ENCODE results near the gene PIGU. TPM values are rescaled to one million over a fixed set of nuclear protein-coding genes. Genes with fewer than 3 reads are reported as not detected.

PIGU gene
- total and polyA plus RNA-seq, 7 donors: 9.5 to 34.2 (median 15.0) TPM

DNA sequence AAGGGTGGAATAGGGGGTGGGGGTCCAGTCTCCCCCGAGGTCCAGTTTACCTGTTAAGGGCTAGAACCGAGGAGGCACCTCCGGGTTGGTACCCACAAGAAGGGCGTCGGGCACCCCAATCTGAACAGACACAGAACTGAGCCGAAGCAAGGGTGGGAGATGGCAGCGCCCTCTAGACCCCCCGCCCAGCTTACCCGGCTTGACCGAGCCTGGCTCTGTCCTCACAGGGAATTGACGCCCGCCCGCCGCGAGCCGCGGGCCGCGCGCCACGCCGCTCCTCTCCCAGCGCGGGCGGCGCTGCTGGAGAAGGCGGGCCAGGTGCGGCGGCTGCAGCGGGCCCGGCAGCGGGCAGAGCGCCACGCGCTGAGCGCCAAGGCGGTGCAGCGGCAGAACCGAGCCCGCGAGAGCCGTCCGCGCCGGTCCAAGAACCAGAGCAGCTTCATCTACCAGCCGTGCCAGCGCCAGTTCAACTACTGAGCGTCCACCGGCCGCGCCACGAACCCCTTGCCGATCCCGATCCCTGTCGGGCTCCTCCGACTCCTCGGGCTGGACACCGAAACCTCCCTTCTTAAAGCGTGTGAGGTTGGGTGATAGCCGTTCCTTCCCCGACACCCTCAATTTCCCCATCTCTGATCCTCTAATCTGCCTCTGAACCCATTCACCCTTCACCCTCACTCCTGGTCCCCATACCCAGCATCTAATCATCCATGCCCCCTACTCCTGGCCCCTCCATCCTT, 33.1 kb upstream of the PIGU start:
- intact Hi-C loops (cut with DNase I): loop anchor here (5.0 to 10.0 kb wide), 4 partner anchors 133 to 395 kb away; partner anchors contain the start of gene MAP1LC3A (in 1 of the 2)
- 2 to 7% (median 3%) methylated on average over 29 to 61 of the region's 61 CpGs for WGBS, 3 donors
- peaks cover 36% of the 10 kb centered on the region for H3K4me1 ChIP-seq
- peak; percentile 84 to 85 for DNase-seq
- H3K27ac ChIP-seq: peak overlapping the region; percentile 100
- TF ChIP-seq, protein P1, sequence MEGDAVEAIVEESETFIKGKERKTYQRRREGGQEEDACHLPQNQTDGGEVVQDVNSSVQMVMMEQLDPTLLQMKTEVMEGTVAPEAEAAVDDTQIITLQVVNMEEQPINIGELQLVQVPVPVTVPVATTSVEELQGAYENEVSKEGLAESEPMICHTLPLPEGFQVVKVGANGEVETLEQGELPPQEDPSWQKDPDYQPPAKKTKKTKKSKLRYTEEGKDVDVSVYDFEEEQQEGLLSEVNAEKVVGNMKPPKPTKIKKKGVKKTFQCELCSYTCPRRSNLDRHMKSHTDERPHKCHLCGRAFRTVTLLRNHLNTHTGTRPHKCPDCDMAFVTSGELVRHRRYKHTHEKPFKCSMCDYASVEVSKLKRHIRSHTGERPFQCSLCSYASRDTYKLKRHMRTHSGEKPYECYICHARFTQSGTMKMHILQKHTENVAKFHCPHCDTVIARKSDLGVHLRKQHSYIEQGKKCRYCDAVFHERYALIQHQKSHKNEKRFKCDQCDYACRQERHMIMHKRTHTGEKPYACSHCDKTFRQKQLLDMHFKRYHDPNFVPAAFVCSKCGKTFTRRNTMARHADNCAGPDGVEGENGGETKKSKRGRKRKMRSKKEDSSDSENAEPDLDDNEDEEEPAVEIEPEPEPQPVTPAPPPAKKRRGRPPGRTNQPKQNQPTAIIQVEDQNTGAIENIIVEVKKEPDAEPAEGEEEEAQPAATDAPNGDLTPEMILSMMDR (IDR thresholded peaks at IDR 0.05): no peak
- no peaks in the 10 kb centered on the region for H3K9me3 ChIP-seq
- H3K36me3 ChIP-seq (ENCODE audit: insufficient read depth in 1 of 2, low read depth in 1 of 2): peaks cover 0 to 29% of the 10 kb centered on the region in 2 donors
- H3K27me3 ChIP-seq (ENCODE audit: insufficient read depth in 3 of 3, low read length in 2 of 3): no peaks in the 10 kb centered on the region
- peak; percentile 72 to 80 (median 75) for ATAC-seq
- peak overlapping the region; percentile 81 for H3K4me3 ChIP-seq

DNA sequence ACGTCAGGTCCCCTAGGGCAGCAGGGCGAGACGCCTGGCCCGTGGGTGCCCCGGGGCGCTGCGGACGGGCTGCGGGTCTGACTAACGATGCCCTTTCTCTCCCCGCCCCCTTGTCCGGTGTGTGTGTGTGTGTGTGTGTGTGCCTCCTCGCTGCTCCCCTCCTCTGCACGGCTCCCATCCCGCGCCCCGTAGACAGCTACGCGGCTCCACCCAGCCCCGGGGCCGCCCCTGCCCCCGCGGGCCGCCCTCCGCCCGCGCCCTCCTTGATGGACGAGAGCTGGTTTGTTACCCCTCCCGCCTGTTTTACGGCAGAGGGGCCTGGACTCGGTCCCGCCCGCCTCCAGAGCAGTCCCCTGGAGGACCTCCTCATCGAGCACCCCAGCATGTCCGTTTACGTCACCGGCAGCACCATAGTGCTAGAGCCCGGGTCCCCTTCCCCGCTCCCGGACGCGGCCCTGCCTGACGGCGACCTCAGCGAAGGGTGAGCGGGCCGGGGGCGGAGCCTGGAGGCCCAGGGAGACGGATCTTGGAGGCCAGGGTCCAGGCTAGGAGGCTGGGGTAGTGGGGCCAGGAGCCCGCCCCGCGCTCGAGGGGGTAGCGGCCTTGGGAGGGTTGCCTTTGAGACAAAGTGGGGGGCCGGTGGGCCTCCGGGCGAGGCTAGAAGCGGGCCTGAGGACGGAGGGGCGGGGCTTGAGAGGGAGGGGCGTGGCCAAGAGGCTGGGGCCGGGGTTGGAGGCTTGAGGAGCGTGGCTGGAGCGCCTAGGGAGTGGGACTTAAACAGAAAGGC, 32.3 kb upstream of the PIGU start:
- peak overlapping the region; percentile 81 for H3K4me3 ChIP-seq
- DNase-seq (peak; percentile 85 to 89), ATAC-seq (peak; percentile 64 to 74 (median 70))
- H3K36me3 ChIP-seq (ENCODE audit: insufficient read depth in 1 of 2, low read depth in 1 of 2): peaks cover 0 to 22% of the 10 kb centered on the region in 2 donors
- 9 to 27% (median 13%) methylated on average over 33 to 64 of the region's 64 CpGs for WGBS, 3 donors
- H3K27ac ChIP-seq: peak overlapping the region; percentile 100
- intact Hi-C loops (cut with DNase I): loop anchor here (5.0 to 10.0 kb wide), 4 partner anchors 132 to 394 kb away; partner anchors contain the start of gene MAP1LC3A (in 1 of the 2)
- TF ChIP-seq, protein P1 (IDR thresholded peaks at IDR 0.05): no peak
- no peaks in the 10 kb centered on the region for H3K27me3 ChIP-seq (ENCODE audit: insufficient read depth in 3 of 3, low read length in 2 of 3)
- H3K4me1 ChIP-seq: peaks cover 39% of the 10 kb centered on the region
- no peaks in the 10 kb centered on the region for H3K9me3 ChIP-seq

DNA sequence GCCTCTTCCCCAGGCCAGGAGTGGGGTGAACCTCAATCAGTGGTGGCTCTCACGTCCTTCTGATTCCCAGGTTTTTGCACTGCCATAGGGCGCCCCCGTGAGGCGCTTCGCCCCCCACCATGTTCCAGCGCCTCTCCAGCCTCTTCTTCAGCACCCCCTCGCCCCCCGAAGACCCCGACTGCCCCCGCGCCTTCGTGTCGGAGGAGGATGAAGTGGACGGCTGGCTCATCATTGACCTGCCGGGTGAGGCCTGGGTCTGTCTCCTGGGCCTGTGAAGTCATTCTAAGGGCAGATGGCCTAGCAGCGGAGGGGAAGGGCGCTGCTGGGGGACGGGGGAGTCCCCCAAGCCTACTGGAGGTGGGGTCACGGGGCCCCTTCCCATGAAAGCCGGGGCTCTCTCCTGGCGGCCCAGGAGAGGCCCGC, 31.7 kb upstream of the PIGU start:
- H3K4me1 ChIP-seq: peaks cover 35% of the 10 kb centered on the region
- peak overlapping the region; percentile 81 for H3K4me3 ChIP-seq
- TF ChIP-seq, protein P1 (IDR thresholded peaks at IDR 0.05): peak; percentile 34
- peak; percentile 58 to 74 for DNase-seq
- no peak for ATAC-seq
- WGBS, 3 donors: 19 to 31% (median 25%) methylated on average over 20 to 22 of the region's 22 CpGs
- no peaks in the 10 kb centered on the region for H3K9me3 ChIP-seq
- H3K36me3 ChIP-seq (ENCODE audit: insufficient read depth in 1 of 2, low read depth in 1 of 2): peaks cover 0 to 16% of the 10 kb centered on the region in 2 donors
- H3K27me3 ChIP-seq (ENCODE audit: insufficient read depth in 3 of 3, low read length in 2 of 3): no peaks in the 10 kb centered on the region
- intact Hi-C loops (cut with DNase I): loop anchor here (5.0 to 10.0 kb wide), 4 partner anchors 131 to 394 kb away; partner anchors contain the start of gene MAP1LC3A (in 1 of the 2)
- H3K27ac ChIP-seq: peak overlapping the region; percentile 100

DNA sequence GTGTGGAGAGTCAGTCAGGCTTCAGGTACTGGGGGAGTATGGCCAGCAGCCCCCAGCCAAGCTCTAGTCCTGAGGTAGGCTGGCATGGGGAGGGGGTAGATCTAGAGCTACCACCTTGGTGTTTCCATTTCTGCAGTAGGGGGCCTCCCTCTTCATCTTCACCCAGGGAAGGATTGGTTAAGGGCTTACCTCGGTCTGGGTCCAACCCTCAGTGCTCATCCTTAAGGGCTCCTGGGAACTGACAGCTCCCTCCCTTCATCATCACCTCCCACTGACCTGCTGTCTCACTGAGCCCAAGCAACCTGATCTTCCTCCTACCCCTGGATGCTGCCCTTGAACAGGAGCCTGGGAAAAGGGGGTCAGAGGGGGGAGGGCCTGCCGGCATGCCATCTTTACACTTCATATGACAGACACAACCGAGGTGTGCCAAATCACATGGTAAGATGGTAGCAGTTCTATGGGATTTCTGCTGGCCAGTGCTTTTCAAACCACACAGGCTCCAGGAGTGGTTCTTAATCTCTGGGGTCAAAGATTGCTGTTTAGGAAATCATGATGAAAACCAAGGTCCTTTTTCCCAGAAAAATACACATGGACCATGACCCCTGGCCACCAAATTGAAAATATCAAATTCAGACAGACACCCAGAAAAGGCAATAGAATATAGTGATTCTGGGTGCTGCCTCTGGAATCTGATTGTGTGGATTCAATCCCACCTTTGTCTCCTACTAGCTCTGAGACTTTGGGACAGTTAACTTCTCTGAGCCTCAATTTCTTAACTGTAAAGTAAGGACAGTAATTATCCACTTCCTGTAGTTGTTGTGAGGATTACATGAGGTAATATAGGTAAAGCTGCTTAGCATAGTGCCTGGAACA, 30.3 kb upstream of the PIGU start:
- no peak for ATAC-seq
- intact Hi-C loops (cut with DNase I): loop anchor here (2.0 to 10.0 kb wide), 5 partner anchors 126 to 392 kb away; partner anchors contain the start of gene MAP1LC3A (in 1 of the 2)
- H3K4me3 ChIP-seq: no peak overlapping the region

More for the DNA sequence above, 30.3 kb upstream of the PIGU start:
- Histone ChIP-seq H3K27ac (peak overlapping the region; percentile 100), H3K36me3 (ENCODE audit: insufficient read depth in 1 of 2, low read depth in 1 of 2) (peaks cover 0 to 2% of the 10 kb centered on the region in 2 donors), H3K9me3 (no peaks in the 10 kb centered on the region), H3K27me3 (ENCODE audit: insufficient read depth in 3 of 3, low read length in 2 of 3) (no peaks in the 10 kb centered on the region), H3K4me1 (peaks cover 30% of the 10 kb centered on the region)
- TF ChIP-seq, protein P1 (IDR thresholded peaks at IDR 0.05): no peak
- 26 to 39% (median 30%) methylated on average over 3 of the region's 3 CpGs for WGBS, 3 donors
- peak in 1 of 2 donors; percentile 63 for DNase-seq

Data from psoas muscle (tissue), 8 donors.